ENCODE results near the gene TMX2.

Gene TMX2

GRCh38 chr11:57764021-57764420 lies 51.6 kb downstream of the TMX2 start:
- H3K4me3 ChIP-seq (ENCODE audit: low read depth, low read length): no peak overlapping the region
- DNase-seq (ENCODE audit: low read depth): no peak
- no peak for TF ChIP-seq CTCF (IDR thresholded peaks at IDR 0.05; ENCODE audit: low read depth, low read length, missing control alignments)

GRCh38 chr11:57764566-57764965 lies 52.2 kb downstream of the TMX2 start:
- no peak for DNase-seq (ENCODE audit: low read depth)
- no peak overlapping the region for H3K4me3 ChIP-seq (ENCODE audit: low read depth, low read length)
- TF ChIP-seq CTCF (IDR thresholded peaks at IDR 0.05; ENCODE audit: low read depth, low read length, missing control alignments): no peak

- DNase-seq (ENCODE audit: low read depth): no peak
- no peak overlapping the region for H3K4me3 ChIP-seq (ENCODE audit: low read depth, low read length)
- TF ChIP-seq CTCF (IDR thresholded peaks at IDR 0.05; ENCODE audit: low read depth, low read length, missing control alignments): no peak
These were observed 52.6 kb downstream of the TMX2 start for GRCh38 chr11:57764972-57765371.

- DNase-seq (ENCODE audit: low read depth): no peak
- no peak overlapping the region for H3K4me3 ChIP-seq (ENCODE audit: low read depth, low read length)
- no peak for TF ChIP-seq CTCF (IDR thresholded peaks at IDR 0.05; ENCODE audit: low read depth, low read length, missing control alignments)
These were observed 58.4 kb downstream of the TMX2 start for GRCh38 chr11:57770793-57771192.

GRCh38 chr11:57771365-57771764 lies 59.0 kb downstream of the TMX2 start:
- no peak overlapping the region for H3K4me3 ChIP-seq (ENCODE audit: low read depth, low read length)
- TF ChIP-seq CTCF (IDR thresholded peaks at IDR 0.05; ENCODE audit: low read depth, low read length, missing control alignments): no peak
- DNase-seq (ENCODE audit: low read depth): no peak

- no peak for TF ChIP-seq CTCF (IDR thresholded peaks at IDR 0.05; ENCODE audit: low read depth, low read length, missing control alignments)
- H3K4me3 ChIP-seq (ENCODE audit: low read depth, low read length): no peak overlapping the region
- no peak for DNase-seq (ENCODE audit: low read depth)
These were observed 60.2 kb downstream of the TMX2 start for GRCh38 chr11:57772562-57772961.

GRCh38 chr11:57773026-57773598 lies 60.7 kb downstream of the TMX2 start:
- no peak for TF ChIP-seq CTCF (IDR thresholded peaks at IDR 0.05; ENCODE audit: low read depth, low read length, missing control alignments)
- DNase-seq (ENCODE audit: low read depth): no peak

More at GRCh38 chr11:57773026-57773598, 60.7 kb downstream of the TMX2 start:
- H3K4me3 ChIP-seq (ENCODE audit: low read depth, low read length): no peak overlapping the region

All from GM12864 (cell line).